ENCODE data around the gene RAP1GAP2.

Gene RAP1GAP2

DNA sequence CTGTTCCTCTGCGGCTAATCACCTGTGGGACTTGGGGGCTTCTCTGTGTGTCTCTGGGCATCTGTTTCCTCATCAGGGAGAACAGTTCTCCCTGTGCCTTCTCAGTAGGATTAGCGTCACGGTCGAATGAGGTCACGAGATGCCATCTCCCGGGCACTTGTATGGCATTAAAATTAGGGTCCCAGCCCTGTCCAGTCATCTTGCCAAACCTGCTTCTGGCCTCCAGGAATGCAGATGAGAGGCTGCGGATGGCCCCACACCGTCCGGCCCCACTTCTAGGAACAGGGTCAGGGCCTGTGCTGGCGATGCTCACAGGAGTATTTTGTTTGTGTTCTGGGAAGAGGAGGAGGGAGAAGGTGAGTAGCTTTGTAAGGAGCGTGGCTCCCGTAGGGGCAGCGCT is 208.7 kb downstream of the RAP1GAP2 start:
- Histone ChIP-seq H3K9me2 (replicated peaks; ENCODE audit: insufficient read depth, low read length) (no peaks in the 10 kb centered on the region), H3K9me3 (replicated peaks; ENCODE audit: insufficient read depth, low read length) (no peaks in the 10 kb centered on the region), H3K4me2 (ENCODE audit: low read depth, low read length) (0 out of 2 replicates have a peak overlapping the region, but pooled peaks have one; percentile 69), H3F3A (ENCODE audit: insufficient read depth, low read length) (peaks cover 14% of the 10 kb centered on the region), H4K20me1 (ENCODE audit: insufficient read depth, low read length) (no peaks in the 10 kb centered on the region), H3K27ac (ENCODE audit: low read length) (no peak overlapping the region), H3K4me3 (ENCODE audit: low read length) (no peak overlapping the region), H3K4me1 (ENCODE audit: low read length) (peaks cover 24% of the 10 kb centered on the region), H2AFZ (ENCODE audit: low read length) (peak overlapping the region; percentile 68; the same call in 1 of the 2 replicates), H3K79me2 (ENCODE audit: low read length) (no peaks in the 10 kb centered on the region), H3K36me3 (replicated peaks; ENCODE audit: insufficient read depth, low read length) (no peaks in the 10 kb centered on the region), H3K9ac (ENCODE audit: low read length) (no peak overlapping the region), H3K27me3 (replicated peaks; ENCODE audit: insufficient read depth, low read length) (no peaks in the 10 kb centered on the region)
- TF ChIP-seq, protein P1, sequence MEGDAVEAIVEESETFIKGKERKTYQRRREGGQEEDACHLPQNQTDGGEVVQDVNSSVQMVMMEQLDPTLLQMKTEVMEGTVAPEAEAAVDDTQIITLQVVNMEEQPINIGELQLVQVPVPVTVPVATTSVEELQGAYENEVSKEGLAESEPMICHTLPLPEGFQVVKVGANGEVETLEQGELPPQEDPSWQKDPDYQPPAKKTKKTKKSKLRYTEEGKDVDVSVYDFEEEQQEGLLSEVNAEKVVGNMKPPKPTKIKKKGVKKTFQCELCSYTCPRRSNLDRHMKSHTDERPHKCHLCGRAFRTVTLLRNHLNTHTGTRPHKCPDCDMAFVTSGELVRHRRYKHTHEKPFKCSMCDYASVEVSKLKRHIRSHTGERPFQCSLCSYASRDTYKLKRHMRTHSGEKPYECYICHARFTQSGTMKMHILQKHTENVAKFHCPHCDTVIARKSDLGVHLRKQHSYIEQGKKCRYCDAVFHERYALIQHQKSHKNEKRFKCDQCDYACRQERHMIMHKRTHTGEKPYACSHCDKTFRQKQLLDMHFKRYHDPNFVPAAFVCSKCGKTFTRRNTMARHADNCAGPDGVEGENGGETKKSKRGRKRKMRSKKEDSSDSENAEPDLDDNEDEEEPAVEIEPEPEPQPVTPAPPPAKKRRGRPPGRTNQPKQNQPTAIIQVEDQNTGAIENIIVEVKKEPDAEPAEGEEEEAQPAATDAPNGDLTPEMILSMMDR (IDR thresholded peaks at IDR 0.05; ENCODE audit: low read length): no peak
- TF ChIP-seq EZH2phosphoT487 (IDR thresholded peaks at IDR 0.05; ENCODE audit: low read length) (no peak), EZH2 (optimal IDR thresholded peaks at IDR 0.05; ENCODE audit: low read depth, low read length) (no peak)
- DNase-seq: no peak

DNA sequence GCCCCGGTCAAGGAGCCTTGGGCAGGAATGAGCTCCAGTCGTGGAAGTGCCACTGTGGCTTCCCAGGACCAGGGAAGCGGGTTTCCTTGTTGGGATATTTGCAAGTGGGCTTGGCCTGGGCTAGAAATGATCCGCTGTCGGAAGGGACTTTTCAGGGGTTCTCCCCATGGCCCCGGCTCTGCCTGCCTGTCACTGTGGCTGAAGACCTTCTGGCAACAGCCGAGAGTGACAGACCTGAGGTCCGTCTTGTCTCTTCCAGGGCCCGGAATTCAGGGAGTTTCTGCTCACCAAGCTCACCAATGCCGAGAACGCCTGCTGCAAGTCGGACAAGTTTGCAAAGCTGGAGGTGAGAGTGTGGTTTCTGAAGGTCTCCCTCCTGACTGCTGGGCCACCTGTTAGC is 209.5 kb downstream of the RAP1GAP2 start:
- Histone ChIP-seq H3K27ac (ENCODE audit: low read length) (no peak overlapping the region), H3K36me3 (replicated peaks; ENCODE audit: insufficient read depth, low read length) (no peaks in the 10 kb centered on the region), H3K79me2 (ENCODE audit: low read length) (no peaks in the 10 kb centered on the region), H3K4me2 (ENCODE audit: low read depth, low read length) (no peak overlapping the region), H3F3A (ENCODE audit: insufficient read depth, low read length) (peaks cover 14% of the 10 kb centered on the region), H3K9ac (ENCODE audit: low read length) (no peak overlapping the region), H3K9me2 (replicated peaks; ENCODE audit: insufficient read depth, low read length) (no peaks in the 10 kb centered on the region), H3K4me3 (ENCODE audit: low read length) (no peak overlapping the region), H3K27me3 (replicated peaks; ENCODE audit: insufficient read depth, low read length) (no peaks in the 10 kb centered on the region), H3K9me3 (replicated peaks; ENCODE audit: insufficient read depth, low read length) (no peaks in the 10 kb centered on the region), H3K4me1 (ENCODE audit: low read length) (peaks cover 24% of the 10 kb centered on the region), H2AFZ (ENCODE audit: low read length) (no peak overlapping the region), H4K20me1 (ENCODE audit: insufficient read depth, low read length) (no peaks in the 10 kb centered on the region)
- no peak for DNase-seq
- TF ChIP-seq EZH2phosphoT487 (IDR thresholded peaks at IDR 0.05; ENCODE audit: low read length): no peak
- TF ChIP-seq, protein P1 (IDR thresholded peaks at IDR 0.05; ENCODE audit: low read length): no peak
- no peak for TF ChIP-seq EZH2 (optimal IDR thresholded peaks at IDR 0.05; ENCODE audit: low read depth, low read length)

DNA sequence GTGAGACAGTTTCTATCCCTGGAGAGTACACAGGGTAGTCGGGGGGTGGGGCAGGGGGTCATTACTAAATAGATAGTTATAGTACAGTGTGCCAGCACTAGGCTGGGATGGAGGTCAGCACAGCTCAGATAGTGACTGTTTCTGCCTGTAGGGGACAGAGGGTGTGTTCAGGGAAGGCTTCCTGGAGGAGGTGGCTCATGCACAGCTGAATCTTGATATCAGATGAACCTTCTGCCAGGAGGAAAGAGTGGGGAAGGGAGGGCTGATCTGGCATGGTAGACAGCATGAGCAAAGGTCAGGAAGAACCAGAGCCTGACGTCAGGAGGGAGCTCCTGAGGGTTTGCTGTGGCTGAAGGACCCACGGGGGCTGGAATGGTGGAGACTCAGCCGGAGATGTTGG is 210.6 kb downstream of the RAP1GAP2 start:
- no peak overlapping the region for H2AFZ ChIP-seq (ENCODE audit: low read length)
- no peaks in the 10 kb centered on the region for H3K9me3 ChIP-seq (replicated peaks; ENCODE audit: insufficient read depth, low read length)
- TF ChIP-seq EZH2 (optimal IDR thresholded peaks at IDR 0.05; ENCODE audit: low read depth, low read length): no peak
- TF ChIP-seq EZH2phosphoT487 (IDR thresholded peaks at IDR 0.05; ENCODE audit: low read length): no peak
- TF ChIP-seq, protein P1 (IDR thresholded peaks at IDR 0.05; ENCODE audit: low read length): no peak
- no peak for DNase-seq
- H3F3A ChIP-seq (ENCODE audit: insufficient read depth, low read length): peaks cover 14% of the 10 kb centered on the region
- H3K4me2 ChIP-seq (ENCODE audit: low read depth, low read length): no peak overlapping the region
- H3K4me1 ChIP-seq (ENCODE audit: low read length): peaks cover 24% of the 10 kb centered on the region
- no peaks in the 10 kb centered on the region for H3K79me2 ChIP-seq (ENCODE audit: low read length)
- no peak overlapping the region for H3K9ac ChIP-seq (ENCODE audit: low read length)
- H3K27me3 ChIP-seq (replicated peaks; ENCODE audit: insufficient read depth, low read length): no peaks in the 10 kb centered on the region
- no peaks in the 10 kb centered on the region for H4K20me1 ChIP-seq (ENCODE audit: insufficient read depth, low read length)
- no peaks in the 10 kb centered on the region for H3K9me2 ChIP-seq (replicated peaks; ENCODE audit: insufficient read depth, low read length)
- H3K4me3 ChIP-seq (ENCODE audit: low read length): no peak overlapping the region
- H3K27ac ChIP-seq (ENCODE audit: low read length): no peak overlapping the region
- no peaks in the 10 kb centered on the region for H3K36me3 ChIP-seq (replicated peaks; ENCODE audit: insufficient read depth, low read length)

Measured in MM.1S (cell line).